ENCODE data around the gene ACAA2. TPM values are rescaled to one million over a fixed set of nuclear protein-coding genes. Genes with fewer than 3 reads are reported as not detected.

The ACAA2 gene
- total and polyA plus RNA-seq, 2 of the 8 experiments (the other 6 are each of a cell fraction or from before 2014, with no cell fraction given), result 63.4 to 151 TPM

GRCh38 chr18:49768051-49768391 is 45.3 kb downstream of the ACAA2 start:
- Histone ChIP-seq H4K8ac (ENCODE audit: extremely low read depth, insufficient read depth, low read length) (no peak overlapping the region), H3K23ac (ENCODE audit: insufficient read length) (no peak overlapping the region), H3K4me1 (replicated peaks in 1 of 4; ENCODE audit: control insufficient read depth in 3 of 4, insufficient read depth in 4 of 4, low read length in 3 of 4) (peaks cover 0 to 6% (median 3%) of the 10 kb centered on the region in 4 experiments; a peak in 4 of 7 replicates), H3K27me3 (replicated peaks in 1 of 4; ENCODE audit: control insufficient read depth in 3 of 4, extremely low read depth in 1 of 4, insufficient read depth in 3 of 4, low read length in 3 of 4) (no peaks in the 10 kb centered on the region), H3K4me3 (ENCODE audit: extremely low read depth in 1 of 4, insufficient read depth in 2 of 4, low read depth in 3 of 4, low read length in 4 of 4) (no peak overlapping the region), H3K4ac (replicated peaks; ENCODE audit: insufficient read length, low read depth, low read length) (no peak overlapping the region), H3K23me2 (ENCODE audit: low read depth, low read length) (no peaks in the 10 kb centered on the region), H2AK5ac (ENCODE audit: low read depth, low read length) (no peak overlapping the region), H3K9me3 (ENCODE audit: insufficient read depth in 2 of 2, low read depth in 1 of 2, low read length in 1 of 2) (no peaks in the 10 kb centered on the region), H3K4me2 (ENCODE audit: insufficient read depth in 1 of 2, low read depth in 2 of 2, low read length in 2 of 2) (no peak overlapping the region; a peak in 2 of 4 replicates), H3K27ac (ENCODE audit: low read depth, low read length) (no peak overlapping the region), H4K20me1 (replicated peaks in 1 of 2; ENCODE audit: control insufficient read depth in 1 of 2, insufficient read depth in 2 of 2, low read length in 2 of 2) (no peaks in the 10 kb centered on the region), H3K79me1 (ENCODE audit: low read depth, low read length) (no peaks in the 10 kb centered on the region), H4K5ac (ENCODE audit: insufficient read length, low read depth, low read length) (no peak overlapping the region), H2AFZ (ENCODE audit: low read length) (0 out of 2 replicates have a peak overlapping the region, but pooled peaks have one; percentile 42), H2BK12ac (ENCODE audit: low read depth, low read length) (peak overlapping the region; percentile 13; the same call in 1 of the 2 replicates), H2BK20ac (ENCODE audit: low read length) (no peak overlapping the region; the same call in 1 of the 2 replicates), H2BK15ac (ENCODE audit: low read length) (no peak overlapping the region), H3K36me3 (ENCODE audit: control insufficient read depth in 2 of 4, insufficient read depth in 4 of 4, low read length in 3 of 4) (no peaks in the 10 kb centered on the region), H3K18ac (ENCODE audit: extremely low read depth, low read length) (peak overlapping the region; percentile 78; the same call in 1 of the 2 replicates), H3K56ac (replicated peaks; ENCODE audit: insufficient read length, low read depth, low read length) (no peak overlapping the region), H4K91ac (replicated peaks; ENCODE audit: insufficient read length, low read length) (no peak overlapping the region), H3K14ac (ENCODE audit: insufficient read length) (no peak overlapping the region), H2BK120ac (replicated peaks; ENCODE audit: low read depth, low read length) (no peak overlapping the region), H2BK5ac (ENCODE audit: low read depth, low read length) (no peak overlapping the region), H3K9ac (replicated peaks in 1 of 4; ENCODE audit: extremely low read depth in 1 of 4, low read depth in 3 of 4, low read length in 3 of 4) (no peak overlapping the region), H3K79me2 (ENCODE audit: control insufficient read depth in 1 of 2, insufficient read depth in 2 of 2, low read length in 2 of 2) (no peaks in the 10 kb centered on the region)
- POLR2A ChIA-PET (ENCODE audit: partially characterized antibody), result no interaction called here
- CTCF ChIA-PET (ENCODE audit: partially characterized antibody), result interaction anchor here (0.5 to 5.5 kb wide), 28 partner anchors 10 to 394 kb away, joined by 3 to 62 read pairs (median 4); partner anchors contain the start of gene LIPG
- peak; percentile 69 to 74 for DNase-seq (ENCODE audit: low read depth in 1 of 2, low spot score in 2 of 2)
- peak; percentile 24 for FAIRE-seq
- 10% methylated on average over 5 of the region's 5 CpGs; no CpG with 5 or more reads in 1 of the 2 experiments for WGBS, 2 experiments (ENCODE audit: extremely low coverage in 1 of 2, insufficient coverage in 1 of 2, insufficient read length in 1 of 2, insufficient replicate concordance in 2 of 2, low coverage in 1 of 2, low lambda C conversion rate in 2 of 2, missing lambda C conversion rate in 1 of 2)
- TF ChIP-seq TBP (IDR thresholded peaks at IDR 0.05; ENCODE audit: low read depth, low read length) (no peak), HDAC2 (IDR thresholded peaks at IDR 0.05; ENCODE audit: borderline replicate concordance in 1 of 2, low read depth in 2 of 2, low read length in 2 of 2) (no peak), RAD21 (IDR thresholded peaks at IDR 0.05 in 1 of 2, conservative IDR thresholded peaks at IDR 0.05 in 1 of 2; ENCODE audit: low read depth in 2 of 2, low read length in 2 of 2) (peak; percentile 97), SRF (IDR thresholded peaks at IDR 0.05; ENCODE audit: low read depth, low read length) (no peak), HDAC6 (IDR thresholded peaks at IDR 0.05; ENCODE audit: low read depth, low read length) (no peak), CEBPB (IDR thresholded peaks at IDR 0.05; ENCODE audit: low read depth, low read length) (no peak), PHF8 (conservative IDR thresholded peaks at IDR 0.05; ENCODE audit: low read depth, low read length) (no peak), USF2 (IDR thresholded peaks at IDR 0.05; ENCODE audit: low read length) (no peak), EZH2 (IDR thresholded peaks at IDR 0.05; ENCODE audit: low read depth, low read length, severe bottlenecking) (no peak), POLR2AphosphoS5 (IDR thresholded peaks at IDR 0.05; ENCODE audit: low read depth, low read length) (no peak), YY1 (IDR thresholded peaks at IDR 0.05; ENCODE audit: low read depth, low read length) (peak; percentile 43; the same call in 1 of the 2 replicates), RFX5 (IDR thresholded peaks at IDR 0.05; ENCODE audit: borderline replicate concordance, low read depth, low read length) (no peak), TAF7 (optimal IDR thresholded peaks at IDR 0.05; ENCODE audit: borderline replicate concordance, low read depth, low read length) (peak; percentile 21)
